ENCODE data around the gene SLC6A19.

Gene SLC6A19

DNA sequence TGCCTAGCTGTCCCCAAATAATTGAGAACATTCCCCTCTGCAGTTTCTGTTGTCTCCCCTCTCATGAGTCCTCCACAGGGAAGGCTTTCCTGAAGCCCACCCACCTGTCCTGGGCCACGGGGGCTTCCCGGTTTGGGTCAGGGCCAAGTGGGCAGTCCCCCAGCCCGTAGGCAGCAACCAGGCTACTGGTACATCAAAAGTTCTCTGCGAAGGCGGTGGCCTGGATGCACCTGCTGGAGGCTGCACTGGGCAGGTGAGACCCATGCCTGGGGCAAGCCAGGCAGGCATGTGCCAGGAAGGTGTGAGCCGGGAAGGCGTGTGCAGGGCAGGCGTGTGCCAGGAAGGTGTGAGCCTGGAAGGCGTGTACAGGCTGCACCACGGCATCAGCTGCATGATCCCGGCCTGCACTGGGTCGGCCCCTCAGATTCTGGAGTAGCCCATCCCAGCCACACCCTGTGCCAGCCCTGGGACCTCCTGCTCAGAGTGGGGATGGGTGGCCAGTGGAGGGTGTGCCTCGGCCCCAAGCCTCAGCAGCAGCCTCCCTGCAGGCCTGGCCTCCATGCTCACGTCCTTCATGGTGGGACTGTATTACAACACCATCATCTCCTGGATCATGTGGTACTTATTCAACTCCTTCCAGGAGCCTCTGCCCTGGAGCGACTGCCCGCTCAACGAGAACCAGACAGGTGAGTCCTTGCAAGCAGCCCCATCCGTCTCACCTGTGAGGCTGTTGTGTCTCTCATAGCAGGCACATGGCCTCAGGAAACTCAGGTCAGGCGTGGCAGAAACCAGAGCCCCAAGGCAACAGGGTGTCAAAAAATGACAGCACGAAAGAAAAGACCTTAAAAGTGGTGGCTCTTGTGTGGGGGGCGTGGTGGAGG is 8.7 kb downstream of the SLC6A19 start:
- DNase-seq (ENCODE audit: low read depth in 2 of 2): no peak

GRCh38 chr5:1210832-1211251 is 9.4 kb downstream of the SLC6A19 start:
- DNase-seq (ENCODE audit: low read depth in 2 of 2): no peak

GRCh38 chr5:1211701-1212100 is 10.3 kb downstream of the SLC6A19 start:
- no peak for DNase-seq (ENCODE audit: low read depth in 2 of 2)

DNA sequence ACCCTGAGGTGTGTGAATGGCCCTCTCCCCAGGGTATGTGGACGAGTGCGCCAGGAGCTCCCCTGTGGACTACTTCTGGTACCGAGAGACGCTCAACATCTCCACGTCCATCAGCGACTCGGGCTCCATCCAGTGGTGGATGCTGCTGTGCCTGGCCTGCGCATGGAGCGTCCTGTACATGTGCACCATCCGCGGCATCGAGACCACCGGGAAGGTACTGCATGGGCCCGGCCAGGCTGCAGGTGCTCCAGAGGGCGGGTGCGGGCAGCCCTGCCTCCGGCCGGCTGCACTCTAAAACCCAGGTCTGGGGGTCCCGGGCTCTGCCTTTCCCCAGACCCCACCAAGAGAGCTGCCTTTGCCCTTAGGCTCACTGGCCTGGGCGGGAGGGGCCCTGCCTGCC is 10.9 kb downstream of the SLC6A19 start:
- DNase-seq (ENCODE audit: low read depth in 2 of 2): no peak

DNA sequence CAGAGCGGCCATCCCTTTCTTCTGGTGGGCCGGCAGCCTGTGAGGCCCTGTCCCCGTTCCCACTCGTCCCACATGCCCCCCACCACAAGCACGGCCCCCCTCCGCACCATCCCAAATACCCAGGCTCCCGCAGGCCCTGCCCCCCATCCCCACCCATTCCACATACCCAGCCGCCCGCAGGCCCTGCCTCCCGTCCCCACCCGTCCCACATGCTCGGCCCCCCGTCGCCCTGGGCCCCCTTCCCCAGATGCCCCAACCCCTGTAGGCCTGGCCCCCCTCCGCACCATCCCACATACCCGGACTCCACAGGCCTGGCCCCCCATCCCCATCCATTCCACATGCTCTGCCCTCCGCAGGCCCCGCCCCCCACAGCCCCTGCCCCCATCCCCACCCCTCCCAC is 11.5 kb downstream of the SLC6A19 start:
- DNase-seq (ENCODE audit: low read depth in 2 of 2): no peak

- DNase-seq (ENCODE audit: low read depth in 2 of 2): no peak
Observed at GRCh38 chr5:1213508-1214162, 12.2 kb downstream of the SLC6A19 start.

DNA sequence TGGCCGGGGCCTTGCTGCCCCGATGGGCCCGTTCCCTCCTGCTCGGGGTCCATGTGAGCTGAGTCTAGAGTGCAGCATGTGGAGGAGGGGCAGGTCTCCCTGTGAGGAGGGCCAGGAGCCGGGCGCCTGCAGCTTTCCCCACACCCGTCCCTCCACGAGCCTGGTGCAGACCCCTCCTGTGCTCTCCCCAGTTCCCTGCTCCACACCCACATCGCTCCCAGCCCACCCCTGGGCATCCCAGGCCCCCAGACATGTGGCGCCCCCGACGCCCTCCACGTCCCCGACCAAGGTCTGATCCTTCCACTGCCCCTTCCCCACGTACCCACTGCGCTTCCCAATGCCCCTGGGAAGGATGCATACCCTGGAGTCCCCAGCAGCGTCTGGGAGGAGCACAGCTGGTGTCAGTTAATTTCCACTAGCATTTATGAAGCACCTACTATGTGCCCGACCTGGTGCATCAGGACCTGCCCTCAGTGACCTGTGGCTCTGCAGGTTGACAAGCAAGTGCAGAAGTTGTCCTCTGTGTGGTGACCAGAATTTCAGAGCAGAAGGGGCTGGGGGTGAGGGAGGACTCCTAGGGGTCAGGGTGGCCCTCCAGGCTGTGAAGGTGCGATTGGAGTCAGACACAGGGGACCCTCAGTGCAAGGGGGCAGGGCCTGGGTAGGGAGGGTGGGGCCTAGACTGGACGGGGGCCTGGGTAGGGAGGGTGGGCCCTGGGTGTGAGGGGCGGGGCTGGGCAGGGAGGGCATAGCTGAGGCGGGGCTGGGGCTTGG is 13.0 kb downstream of the SLC6A19 start:
- DNase-seq (ENCODE audit: low read depth in 2 of 2): no peak

GRCh38 chr5:1214936-1215220 is 13.5 kb downstream of the SLC6A19 start:
- no peak for DNase-seq (ENCODE audit: low read depth in 2 of 2)

- no peak for DNase-seq (ENCODE audit: low read depth in 2 of 2)
Observed at GRCh38 chr5:1215320-1216096, 14.1 kb downstream of the SLC6A19 start.

- DNase-seq (ENCODE audit: low read depth in 2 of 2): no peak
Observed at GRCh38 chr5:1216211-1216917, 15.0 kb downstream of the SLC6A19 start.

DNA sequence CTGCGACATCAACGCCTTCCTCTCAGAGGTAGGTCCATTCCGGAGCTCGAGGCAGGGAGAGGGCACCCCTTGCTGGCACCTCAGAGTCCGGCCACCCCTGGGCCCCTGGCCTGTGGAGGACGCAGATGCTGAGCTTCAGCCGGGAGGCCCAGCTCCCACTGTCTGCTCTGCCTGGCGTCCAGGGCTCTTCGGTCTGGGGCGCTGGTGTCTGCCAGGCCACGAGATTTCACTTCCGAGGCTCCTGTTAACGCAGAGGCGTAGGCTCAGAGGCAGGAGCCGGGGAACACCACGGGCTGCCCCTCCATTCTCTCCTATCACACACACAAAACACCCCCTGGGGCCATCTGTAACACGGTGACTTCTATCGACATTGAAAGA is 15.5 kb downstream of the SLC6A19 start:
- no peak for DNase-seq (ENCODE audit: low read depth in 2 of 2)

DNA sequence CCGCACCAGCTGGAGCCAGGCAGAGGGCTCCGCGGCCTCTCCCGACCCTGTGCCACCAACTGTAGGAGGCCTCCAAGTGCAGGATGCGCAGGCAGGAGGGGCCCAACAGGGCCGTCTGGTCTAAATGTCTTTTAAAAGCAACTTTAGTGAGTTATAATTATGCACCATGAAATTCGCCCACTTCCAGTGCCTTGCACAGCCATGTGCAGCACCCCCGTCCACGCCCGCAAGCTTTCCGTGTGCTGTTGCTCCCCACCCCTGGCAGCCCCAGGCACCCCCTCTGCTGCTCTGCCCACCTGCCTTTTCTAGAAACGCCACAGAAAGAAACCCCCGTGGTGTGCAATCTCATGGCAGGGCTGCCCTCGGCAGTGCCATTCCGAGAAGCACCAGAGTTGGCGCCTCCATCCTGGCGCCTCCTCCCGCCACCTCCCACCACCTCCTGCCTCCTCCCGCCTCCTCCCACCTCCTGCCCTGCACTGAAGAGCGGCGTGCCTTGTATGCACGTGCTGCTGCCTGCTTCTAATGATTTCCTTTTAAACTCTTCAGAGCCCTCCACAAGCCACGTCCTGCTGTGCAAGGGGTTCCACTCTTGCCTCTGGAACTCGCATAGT is 16.3 kb downstream of the SLC6A19 start:
- no peak for DNase-seq (ENCODE audit: low read depth in 2 of 2)

DNA sequence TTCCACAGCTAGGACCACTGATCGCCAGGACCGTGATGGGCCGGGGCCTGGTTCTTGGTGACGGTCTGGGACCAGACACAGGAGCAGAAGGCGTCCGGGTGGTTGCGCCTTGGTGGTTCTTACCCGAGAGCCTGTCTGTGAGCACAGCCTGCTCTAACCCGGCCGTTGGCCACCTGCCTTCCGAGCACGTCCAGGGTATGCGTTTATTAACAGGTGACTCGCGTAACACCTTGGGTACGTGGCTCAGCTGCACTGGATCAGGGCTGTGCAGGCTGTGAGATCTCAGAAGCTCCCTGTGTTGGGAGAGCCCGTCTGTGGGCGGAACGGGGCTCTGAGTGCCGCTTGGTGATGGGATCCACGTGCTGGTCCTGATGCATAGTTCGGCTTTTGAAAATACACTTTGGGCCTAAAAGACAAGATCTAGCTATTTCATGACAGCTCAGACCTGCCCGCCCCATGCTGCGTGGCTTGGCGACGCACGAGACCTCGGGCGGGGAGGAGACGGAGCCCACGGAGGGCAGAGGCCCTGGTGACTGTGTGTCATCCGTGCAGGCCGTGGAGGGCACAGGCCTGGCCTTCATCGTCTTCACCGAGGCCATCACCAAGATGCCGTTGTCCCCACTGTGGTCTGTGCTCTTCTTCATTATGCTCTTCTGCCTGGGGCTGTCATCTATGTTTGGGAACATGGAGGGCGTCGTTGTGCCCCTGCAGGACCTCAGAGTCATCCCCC is 17.1 kb downstream of the SLC6A19 start:
- DNase-seq (ENCODE audit: low read depth in 2 of 2): no peak

GRCh38 chr5:1219098-1219767 is 17.8 kb downstream of the SLC6A19 start:
- no peak for DNase-seq (ENCODE audit: low read depth in 2 of 2)

DNA sequence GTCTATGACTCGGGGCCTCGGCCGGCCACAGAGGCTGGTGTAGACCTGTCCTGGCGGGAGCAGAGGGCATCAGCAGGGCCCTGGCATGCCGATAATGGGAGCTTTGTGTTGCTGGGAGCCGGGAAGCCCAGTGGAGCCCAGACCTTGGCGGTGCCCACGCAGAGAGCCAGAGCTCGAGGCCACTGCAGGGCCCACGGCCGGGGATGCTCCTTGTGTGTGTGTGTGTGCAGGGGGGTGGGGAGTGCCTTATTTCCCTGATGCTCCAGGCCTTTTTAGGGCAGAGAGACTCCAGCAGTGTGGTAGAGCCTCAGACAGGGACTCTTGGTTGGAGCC is 18.3 kb downstream of the SLC6A19 start:
- no peak for DNase-seq (ENCODE audit: low read depth in 2 of 2)

DNA sequence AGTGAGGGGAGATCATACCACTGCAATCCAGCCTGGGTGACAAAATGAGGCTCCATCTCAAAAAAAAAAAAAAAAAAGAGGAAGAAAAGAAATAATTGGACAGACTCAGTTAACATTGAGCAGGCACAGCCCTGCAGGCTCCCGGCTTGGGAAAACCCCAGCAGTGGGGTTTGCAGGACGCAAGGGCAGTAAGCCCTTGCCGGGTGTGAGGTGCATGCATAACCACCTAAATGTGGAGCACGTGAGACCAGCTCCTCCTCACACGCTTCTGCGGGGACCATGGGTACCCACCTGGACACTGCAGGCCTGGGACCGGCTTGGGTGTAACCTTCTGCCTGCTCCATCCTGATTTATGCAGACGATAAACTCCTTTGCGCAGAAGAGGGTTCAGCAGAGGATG is 19.0 kb downstream of the SLC6A19 start:
- DNase-seq (ENCODE audit: low read depth in 2 of 2): no peak

DNA sequence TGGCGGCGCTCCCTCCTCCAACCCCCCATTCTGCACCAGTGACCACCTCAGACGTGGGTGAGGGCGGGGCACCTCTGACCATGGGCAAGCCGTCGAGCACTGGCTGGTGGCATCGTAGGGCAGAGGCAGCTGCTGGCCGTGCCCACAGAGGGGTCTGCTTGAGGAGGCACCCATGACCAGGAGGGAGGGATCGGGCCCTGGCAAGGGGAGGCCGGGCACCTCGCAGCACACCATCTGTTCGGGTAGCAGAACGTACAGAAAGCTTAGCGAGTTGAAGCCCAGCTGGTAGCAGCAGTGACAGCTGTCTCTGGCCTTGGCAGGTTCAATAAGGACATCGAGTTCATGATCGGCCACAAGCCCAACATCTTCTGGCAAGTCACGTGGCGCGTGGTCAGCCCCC is 19.4 kb downstream of the SLC6A19 start:
- DNase-seq (ENCODE audit: low read depth in 2 of 2): no peak

GRCh38 chr5:1221721-1222120 is 20.3 kb downstream of the SLC6A19 start:
- no peak for DNase-seq (ENCODE audit: low read depth in 2 of 2)

GRCh38 chr5:1222147-1222546 is 20.8 kb downstream of the SLC6A19 start:
- no peak for DNase-seq (ENCODE audit: low read depth in 2 of 2)

Data from fibroblast of skin of left quadriceps (primary cell).